Retinal pigment epithelial cell (primary cell): ENCODE data around the gene FGFBP1.

ENCODE experiments used
- DNase-seq: peaks from one replicate; pipeline ENCODE4 v3.0.0-alpha.2; 2010; ENCODE audit warnings: low read depth
- H3K4me3 ChIP-seq: 2 replicates; pipeline ENCODE4 v1.5.1; 2011; ENCODE audit warnings: mild to moderate bottlenecking, low read length, control low read depth, moderate library complexity
- TF ChIP-seq, protein P1 (sequence below): conservative IDR thresholded peaks from 2 replicates; pipeline ENCODE4 v1.5.1; 2011; ENCODE audit warnings: low read depth, low read length, control low read depth, inconsistent platforms

The FGFBP1 gene

DNA sequence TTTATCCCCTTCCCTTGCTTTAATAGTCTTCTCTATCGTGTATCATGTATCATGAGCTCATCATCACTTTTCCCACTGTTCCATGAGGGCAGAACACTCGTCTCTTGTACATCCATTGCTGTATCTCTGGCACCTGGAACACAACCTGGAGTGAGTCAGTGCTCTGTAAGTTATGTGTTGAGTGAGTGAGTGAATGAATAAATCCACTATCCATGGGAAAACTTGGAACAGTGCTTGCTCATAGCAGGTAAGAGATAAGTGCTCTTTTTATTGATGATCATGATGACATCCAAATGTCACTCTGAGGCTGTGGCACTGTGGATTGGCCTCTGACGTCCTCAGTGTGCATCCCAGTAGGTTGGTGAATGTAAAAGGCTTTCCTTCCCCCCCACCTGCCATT lies 4.3 kb downstream of the FGFBP1 start:
- TF ChIP-seq, protein P1, sequence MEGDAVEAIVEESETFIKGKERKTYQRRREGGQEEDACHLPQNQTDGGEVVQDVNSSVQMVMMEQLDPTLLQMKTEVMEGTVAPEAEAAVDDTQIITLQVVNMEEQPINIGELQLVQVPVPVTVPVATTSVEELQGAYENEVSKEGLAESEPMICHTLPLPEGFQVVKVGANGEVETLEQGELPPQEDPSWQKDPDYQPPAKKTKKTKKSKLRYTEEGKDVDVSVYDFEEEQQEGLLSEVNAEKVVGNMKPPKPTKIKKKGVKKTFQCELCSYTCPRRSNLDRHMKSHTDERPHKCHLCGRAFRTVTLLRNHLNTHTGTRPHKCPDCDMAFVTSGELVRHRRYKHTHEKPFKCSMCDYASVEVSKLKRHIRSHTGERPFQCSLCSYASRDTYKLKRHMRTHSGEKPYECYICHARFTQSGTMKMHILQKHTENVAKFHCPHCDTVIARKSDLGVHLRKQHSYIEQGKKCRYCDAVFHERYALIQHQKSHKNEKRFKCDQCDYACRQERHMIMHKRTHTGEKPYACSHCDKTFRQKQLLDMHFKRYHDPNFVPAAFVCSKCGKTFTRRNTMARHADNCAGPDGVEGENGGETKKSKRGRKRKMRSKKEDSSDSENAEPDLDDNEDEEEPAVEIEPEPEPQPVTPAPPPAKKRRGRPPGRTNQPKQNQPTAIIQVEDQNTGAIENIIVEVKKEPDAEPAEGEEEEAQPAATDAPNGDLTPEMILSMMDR = no peak
- H3K4me3 ChIP-seq = no peak overlapping the region
- no peak for DNase-seq

- DNase-seq = no peak
- TF ChIP-seq, protein P1 = no peak
- H3K4me3 ChIP-seq = no peak overlapping the region
Measured at GRCh38 chr4:15931451-15932210, 6.9 kb downstream of the FGFBP1 start.

- no peak overlapping the region for H3K4me3 ChIP-seq
- TF ChIP-seq, protein P1 = no peak
- no peak for DNase-seq
Measured at GRCh38 chr4:15930314-15930713, 8.2 kb downstream of the FGFBP1 start.

GRCh38 chr4:15929540-15929939 lies 9.0 kb downstream of the FGFBP1 start:
- DNase-seq = no peak
- TF ChIP-seq, protein P1 = no peak
- no peak overlapping the region for H3K4me3 ChIP-seq

DNA sequence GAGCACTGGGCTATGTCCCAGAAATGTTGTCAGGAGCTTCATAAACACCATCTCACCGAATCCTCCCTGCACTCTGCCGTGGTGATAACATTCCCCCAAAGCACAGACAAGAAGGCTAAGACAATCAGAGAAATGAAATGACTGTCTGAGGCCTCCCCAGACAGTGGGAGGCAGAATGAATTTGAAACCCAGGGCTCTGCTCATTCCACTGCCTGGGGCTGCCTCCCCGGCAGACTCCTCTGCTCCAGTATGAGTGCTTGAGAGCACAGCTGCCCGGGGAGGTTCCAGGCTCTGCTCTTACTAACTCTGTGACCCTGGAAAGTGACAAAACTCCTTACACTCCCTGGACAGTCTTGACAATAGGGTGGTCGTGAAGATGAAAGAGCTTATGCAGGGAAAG lies 9.7 kb downstream of the FGFBP1 start:
- TF ChIP-seq, protein P1 = no peak
- H3K4me3 ChIP-seq = no peak overlapping the region
- DNase-seq = no peak

DNA sequence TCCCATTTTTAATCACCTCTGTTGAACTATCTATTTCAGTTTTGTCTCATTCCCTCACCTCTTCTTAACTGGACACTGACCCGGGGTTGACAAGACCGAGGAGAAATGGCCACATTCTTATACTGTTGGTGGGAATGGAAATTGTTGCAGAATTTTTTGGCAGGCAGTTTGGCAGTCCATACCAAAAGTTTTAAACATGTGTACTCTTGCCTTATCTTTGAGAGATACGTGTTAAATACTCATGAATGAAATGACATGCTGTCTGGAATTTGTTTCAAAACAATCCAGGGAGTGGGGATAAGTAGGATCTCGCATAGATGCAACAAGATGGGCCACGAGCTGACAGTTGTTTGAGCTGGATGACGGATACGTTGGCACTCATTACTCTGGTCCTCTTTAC lies 12.1 kb downstream of the FGFBP1 start:
- no peak for DNase-seq
- TF ChIP-seq, protein P1 = no peak

GRCh38 chr4:15925830-15926229 lies 12.7 kb downstream of the FGFBP1 start:
- TF ChIP-seq, protein P1 = no peak
- no peak for DNase-seq

More for the DNA sequence above, 12.1 kb downstream of the FGFBP1 start:
- H3K4me3 ChIP-seq = no peak overlapping the region

More at GRCh38 chr4:15925830-15926229, 12.7 kb downstream of the FGFBP1 start:
- H3K4me3 ChIP-seq = no peak overlapping the region
